Endothelial cell (in vitro differentiated cells): ENCODE results near the gene AKAP12. TPM values are rescaled to one million over a fixed set of nuclear protein-coding genes. Genes with fewer than 3 reads are reported as not detected.

Experiments
- DNase-seq: peaks from one replicate; pipeline ENCODE4 v3.0.0; 2021; ENCODE audit warnings: low spot score
- H3K27ac Mint-ChIP-seq: one replicate; pipeline ENCODE4 v1.8.0; 2021; ENCODE audit warnings: mixed read lengths, inconsistent platforms; ENCODE audit not compliant: unreplicated experiment
- H3K27me3 Mint-ChIP-seq: one replicate; pipeline ENCODE4 v1.8.0; 2021; ENCODE audit warnings: mild to moderate bottlenecking, moderate library complexity, mixed read lengths, inconsistent platforms; ENCODE audit not compliant: unreplicated experiment
- H3K36me3 Mint-ChIP-seq: one replicate; pipeline ENCODE4 v1.8.0; 2021; ENCODE audit warnings: mild to moderate bottlenecking, low read depth, mixed read lengths, inconsistent platforms; ENCODE audit not compliant: unreplicated experiment
- H3K4me1 Mint-ChIP-seq: one replicate; pipeline ENCODE4 v1.8.0; 2021; ENCODE audit warnings: mild to moderate bottlenecking, mixed read lengths, inconsistent platforms; ENCODE audit not compliant: unreplicated experiment
- H3K4me3 Mint-ChIP-seq: one replicate; pipeline ENCODE4 v1.8.0; 2021; ENCODE audit warnings: mild to moderate bottlenecking, mixed read lengths, inconsistent platforms; ENCODE audit not compliant: unreplicated experiment
- H3K9me3 Mint-ChIP-seq: one replicate; pipeline ENCODE4 v1.8.0; 2021; ENCODE audit warnings: mixed read lengths, inconsistent platforms; ENCODE audit not compliant: unreplicated experiment
- total RNA-seq: library from RNA; stranded (reverse); fragmentation: NEBNext Ultra II Directional; extraction: Animal tissue kit (Norgen Biotek cat#: 25700); gene quantifications from one replicate; pipeline ENCODE4 v1.2.1, GENCODE V29; 2021; ENCODE audit not compliant: unreplicated experiment
- TF ChIP-seq, protein P1 (sequence below): fragments of 200-600 bp; sonication (generic); IDR thresholded peaks from one replicate; pipeline ENCODE4 v1.5.0; 2021; ENCODE audit warnings: antibody characterized with exemption; ENCODE audit not compliant: unreplicated experiment

Gene AKAP12
- total RNA-seq, 1 donor from 2014 or later, result 70.1 TPM

- H3K36me3 Mint-ChIP-seq, result no peaks in the 10 kb centered on the region
- H3K27me3 Mint-ChIP-seq, result no peaks in the 10 kb centered on the region
- H3K4me3 Mint-ChIP-seq, result peak overlapping the region; percentile 31
- no peak for DNase-seq
- H3K27ac Mint-ChIP-seq, result peak overlapping the region; percentile 30
- TF ChIP-seq, protein P1, sequence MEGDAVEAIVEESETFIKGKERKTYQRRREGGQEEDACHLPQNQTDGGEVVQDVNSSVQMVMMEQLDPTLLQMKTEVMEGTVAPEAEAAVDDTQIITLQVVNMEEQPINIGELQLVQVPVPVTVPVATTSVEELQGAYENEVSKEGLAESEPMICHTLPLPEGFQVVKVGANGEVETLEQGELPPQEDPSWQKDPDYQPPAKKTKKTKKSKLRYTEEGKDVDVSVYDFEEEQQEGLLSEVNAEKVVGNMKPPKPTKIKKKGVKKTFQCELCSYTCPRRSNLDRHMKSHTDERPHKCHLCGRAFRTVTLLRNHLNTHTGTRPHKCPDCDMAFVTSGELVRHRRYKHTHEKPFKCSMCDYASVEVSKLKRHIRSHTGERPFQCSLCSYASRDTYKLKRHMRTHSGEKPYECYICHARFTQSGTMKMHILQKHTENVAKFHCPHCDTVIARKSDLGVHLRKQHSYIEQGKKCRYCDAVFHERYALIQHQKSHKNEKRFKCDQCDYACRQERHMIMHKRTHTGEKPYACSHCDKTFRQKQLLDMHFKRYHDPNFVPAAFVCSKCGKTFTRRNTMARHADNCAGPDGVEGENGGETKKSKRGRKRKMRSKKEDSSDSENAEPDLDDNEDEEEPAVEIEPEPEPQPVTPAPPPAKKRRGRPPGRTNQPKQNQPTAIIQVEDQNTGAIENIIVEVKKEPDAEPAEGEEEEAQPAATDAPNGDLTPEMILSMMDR, result no peak
- H3K4me1 Mint-ChIP-seq, result peaks cover 34% of the 10 kb centered on the region
- H3K9me3 Mint-ChIP-seq, result no peaks in the 10 kb centered on the region
These were observed 59.2 kb downstream of the AKAP12 start for GRCh38 chr6:151299011-151299410.

- H3K36me3 Mint-ChIP-seq, result no peaks in the 10 kb centered on the region
- H3K4me3 Mint-ChIP-seq, result no peak overlapping the region
- no peak for DNase-seq
- H3K9me3 Mint-ChIP-seq, result no peaks in the 10 kb centered on the region
- TF ChIP-seq, protein P1, result no peak
- peaks cover 42% of the 10 kb centered on the region for H3K4me1 Mint-ChIP-seq
- H3K27me3 Mint-ChIP-seq, result no peaks in the 10 kb centered on the region
- no peak overlapping the region for H3K27ac Mint-ChIP-seq
These were observed 60.7 kb downstream of the AKAP12 start for GRCh38 chr6:151300267-151300991.

GRCh38 chr6:151301547-151301946 lies 61.8 kb downstream of the AKAP12 start:
- no peak overlapping the region for H3K4me3 Mint-ChIP-seq
- peaks cover 5% of the 10 kb centered on the region for H3K36me3 Mint-ChIP-seq
- no peak for DNase-seq
- H3K4me1 Mint-ChIP-seq, result peaks cover 43% of the 10 kb centered on the region
- H3K27ac Mint-ChIP-seq, result no peak overlapping the region
- H3K9me3 Mint-ChIP-seq, result no peaks in the 10 kb centered on the region
- H3K27me3 Mint-ChIP-seq, result no peaks in the 10 kb centered on the region
- TF ChIP-seq, protein P1, result no peak

DNA sequence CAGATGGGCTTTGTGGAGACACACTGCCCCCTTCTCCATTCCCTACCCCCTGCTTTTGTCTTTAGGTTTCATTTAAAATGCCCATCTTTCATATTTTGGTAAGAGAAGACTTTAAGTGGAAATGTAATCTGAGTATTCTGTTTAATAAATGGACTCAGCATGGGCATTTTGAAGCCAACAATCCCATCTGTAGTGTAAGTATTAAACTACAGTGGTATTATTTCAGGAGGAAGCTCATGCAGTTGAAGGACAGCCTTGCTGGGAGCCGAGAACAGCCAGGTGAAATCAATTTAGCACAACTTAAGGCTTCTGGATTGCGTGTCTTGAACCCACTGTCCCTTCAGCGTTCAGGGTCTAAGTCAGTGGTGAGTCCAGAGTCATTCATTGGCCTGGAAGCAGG lies 63.5 kb downstream of the AKAP12 start:
- H3K4me1 Mint-ChIP-seq, result peaks cover 39% of the 10 kb centered on the region
- H3K9me3 Mint-ChIP-seq, result no peaks in the 10 kb centered on the region
- no peak for DNase-seq
- TF ChIP-seq, protein P1, result no peak
- H3K36me3 Mint-ChIP-seq, result peaks cover 9% of the 10 kb centered on the region
- no peaks in the 10 kb centered on the region for H3K27me3 Mint-ChIP-seq
- no peak overlapping the region for H3K4me3 Mint-ChIP-seq
- H3K27ac Mint-ChIP-seq, result no peak overlapping the region

DNA sequence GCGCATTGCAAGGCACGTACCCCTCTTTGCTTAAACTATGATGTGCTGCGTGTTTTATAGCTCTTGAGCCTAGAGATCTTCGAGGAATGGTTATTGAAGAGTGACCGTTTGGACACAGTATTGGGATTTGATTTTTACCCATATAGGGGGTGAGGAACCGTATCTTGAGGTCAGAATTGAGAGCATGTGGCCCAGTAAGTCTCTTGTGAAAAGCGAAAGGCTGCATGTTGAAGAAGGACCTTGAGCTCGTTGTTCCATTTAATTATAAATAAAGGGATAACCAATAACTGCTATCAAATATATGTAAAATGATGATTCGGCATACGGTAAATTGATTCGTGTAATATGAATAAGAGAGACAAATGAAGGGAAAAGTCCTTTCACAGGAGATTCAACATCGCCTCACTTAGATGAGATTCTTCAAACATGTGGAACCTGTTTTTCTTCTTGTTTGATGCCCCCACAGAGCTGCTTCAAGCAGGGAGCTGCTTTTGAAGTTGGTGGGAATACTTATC lies 66.6 kb downstream of the AKAP12 start:
- TF ChIP-seq, protein P1, result no peak
- peaks cover 20% of the 10 kb centered on the region for H3K4me1 Mint-ChIP-seq
- H3K27me3 Mint-ChIP-seq, result no peaks in the 10 kb centered on the region
- no peak overlapping the region for H3K27ac Mint-ChIP-seq
- peaks cover 9% of the 10 kb centered on the region for H3K36me3 Mint-ChIP-seq
- no peak for DNase-seq
- H3K4me3 Mint-ChIP-seq, result no peak overlapping the region
- no peaks in the 10 kb centered on the region for H3K9me3 Mint-ChIP-seq
